Frontal cortex (tissue), 4 donors: ENCODE measurements around the gene RBM20. TPM values are rescaled to one million over a fixed set of nuclear protein-coding genes. Genes with fewer than 3 reads are reported as not detected.
A peak's percentile ranks its signal among the peaks of the same experiment; 100 is the strongest.

ENCODE experiments used
- DNase-seq, 2 donors: peaks; one replicate each; pipeline ENCODE4 v3.0.0; 2012; ENCODE audit warnings: low spot score in 2 of 2
- FAIRE-seq: peaks from 2 replicates; lab custom pipeline; 2012; peaks lifted over from hg19 to GRCh38; lab: Jason Lieb, UNC
- total RNA-seq: library from RNA; depleted of rRNA; stranded (reverse); fragments of >200 nt; gene quantifications from one replicate; pipeline ENCODE4 v1.2.3, GENCODE V29; 2014
- donor health status: control.
- donor health status: control.
- donor health status: control.

RBM20 gene
- total RNA-seq, 1 donor from 2014 or later: 0.41 TPM

DNA sequence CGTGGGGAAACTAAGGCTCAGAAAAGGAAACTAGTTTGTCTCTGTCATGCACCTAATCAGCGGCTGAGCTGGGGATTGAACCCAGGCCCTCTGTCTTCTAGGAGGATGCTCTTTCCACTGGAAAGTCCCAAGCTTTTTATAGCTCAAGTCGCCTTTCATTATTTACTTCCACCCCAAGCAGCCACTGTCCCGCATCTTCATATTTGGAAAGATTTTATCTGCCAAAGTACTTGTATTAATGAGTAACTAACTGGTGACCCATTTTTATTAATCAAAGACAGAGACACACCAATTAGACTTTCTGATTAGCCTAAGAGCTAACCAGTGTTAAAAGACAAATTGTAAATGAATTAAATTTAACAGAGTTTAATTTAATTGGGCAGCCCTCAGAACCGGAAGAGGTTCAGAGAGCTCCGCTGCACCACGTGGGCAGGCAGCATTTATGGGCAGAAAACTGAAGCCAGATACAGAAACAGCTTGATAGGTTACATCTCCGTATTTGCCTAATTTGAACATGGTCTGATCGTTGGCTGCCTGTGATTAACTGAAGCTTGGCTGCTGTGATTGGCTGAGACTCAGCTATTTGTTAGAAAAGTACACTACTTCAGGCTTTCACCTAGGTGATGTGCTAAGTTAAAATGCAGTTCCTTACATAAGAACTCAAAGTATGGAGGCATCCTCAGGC is 149.1 kb downstream of the RBM20 start:
- FAIRE-seq (no peak), DNase-seq (no peak)

DNA sequence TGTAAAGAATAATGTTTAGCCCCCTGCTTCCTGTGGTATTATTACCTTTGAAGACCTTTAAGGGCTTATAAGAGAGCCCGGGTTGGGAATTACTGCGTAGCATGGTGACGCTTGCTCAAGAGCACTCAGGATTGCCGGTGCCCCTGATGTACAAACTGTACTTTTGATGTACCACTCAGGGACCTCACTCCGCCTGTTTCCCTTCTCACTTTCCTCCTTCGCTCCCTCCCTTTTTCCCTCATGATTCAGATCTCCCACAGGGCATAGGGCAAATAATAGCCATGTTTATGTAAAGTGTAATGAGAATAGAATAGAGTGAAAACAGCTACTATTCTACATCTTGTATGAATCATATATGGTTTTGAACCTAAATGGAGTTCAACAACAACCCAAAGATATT is 149.8 kb downstream of the RBM20 start:
- DNase-seq (no peak), FAIRE-seq (no peak)

DNA sequence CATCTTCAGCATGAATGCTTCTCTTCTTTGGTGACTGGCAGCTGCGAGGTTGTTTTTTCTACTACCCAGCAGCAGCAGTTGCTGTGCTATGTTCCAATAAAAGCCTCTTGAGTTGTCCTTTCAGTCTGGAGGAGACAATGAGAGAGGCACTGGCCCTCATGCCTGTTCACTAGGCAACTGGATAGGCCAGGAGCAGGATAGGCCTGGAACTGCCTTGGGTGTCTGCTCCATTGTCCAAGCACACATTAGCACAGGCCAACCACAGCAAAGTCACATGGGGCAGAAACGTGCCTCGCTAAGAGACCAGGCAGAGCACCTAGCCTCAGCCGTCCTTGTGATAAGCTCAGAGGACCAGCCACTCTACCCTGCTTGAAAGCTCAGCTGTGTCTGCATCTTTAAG is 150.7 kb downstream of the RBM20 start:
- DNase-seq (peak in 1 of 2 donors; percentile 35), FAIRE-seq (peak; percentile 69)

DNA sequence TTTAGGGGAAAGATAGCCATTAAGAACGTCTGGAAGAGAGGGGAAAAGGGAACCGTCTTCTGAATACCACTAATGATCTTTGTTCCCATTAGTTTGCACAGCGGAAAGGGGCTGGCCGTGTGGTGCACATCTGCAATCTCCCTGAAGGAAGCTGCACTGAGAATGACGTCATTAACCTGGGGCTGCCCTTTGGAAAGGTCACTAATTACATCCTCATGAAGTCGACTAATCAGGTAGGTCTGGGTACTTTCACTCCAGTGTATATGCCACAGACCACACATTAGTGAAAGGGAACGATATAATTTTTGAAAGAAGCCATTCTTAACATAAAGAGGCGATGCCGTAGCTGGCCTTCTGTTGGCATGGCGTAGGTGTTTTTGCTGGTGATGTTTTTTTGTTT is 153.3 kb downstream of the RBM20 start:
- DNase-seq (no peak), FAIRE-seq (no peak)

DNA sequence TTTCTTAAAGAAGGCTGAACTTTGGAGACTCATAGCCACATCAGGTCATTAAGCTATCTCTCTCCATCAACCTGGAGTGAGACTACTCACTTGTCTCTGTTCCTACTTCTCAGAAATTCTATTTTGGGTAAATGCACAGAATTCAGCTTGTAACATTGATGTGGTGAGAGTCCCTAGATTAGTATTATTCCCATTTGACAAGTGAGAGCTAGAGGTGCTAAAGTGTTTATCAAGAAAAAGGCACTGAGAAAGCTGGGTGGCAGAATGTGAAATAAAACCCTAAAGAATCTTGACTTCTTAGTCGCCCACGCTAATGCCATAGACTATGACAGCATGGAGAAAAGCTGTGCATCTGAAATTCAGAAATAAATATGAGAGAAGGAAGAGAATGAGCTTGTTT is 154.2 kb downstream of the RBM20 start:
- DNase-seq: no peak

DNA sequence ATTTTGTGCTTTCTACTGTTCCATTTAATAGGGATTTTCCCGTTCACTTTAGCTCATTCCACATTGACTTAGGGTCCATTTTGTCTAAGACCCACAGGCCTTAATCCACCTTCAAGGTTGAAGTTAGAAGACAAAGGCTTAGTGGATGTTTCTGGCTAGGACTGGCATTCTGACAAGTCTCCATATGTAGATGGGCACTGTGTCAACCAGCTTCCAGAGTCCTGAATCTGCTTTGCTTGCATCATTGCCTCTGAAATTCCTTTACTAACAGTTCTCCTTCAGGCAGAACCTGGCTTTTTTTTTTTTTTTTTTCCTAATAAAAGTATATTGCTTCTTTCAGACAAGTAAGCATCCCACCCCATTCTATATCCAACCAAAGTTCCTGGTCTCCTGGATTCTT is 158.0 kb downstream of the RBM20 start:
- DNase-seq (no peak), FAIRE-seq (no peak)

More for the DNA sequence above, 154.2 kb downstream of the RBM20 start:
- no peak for FAIRE-seq

DNA sequence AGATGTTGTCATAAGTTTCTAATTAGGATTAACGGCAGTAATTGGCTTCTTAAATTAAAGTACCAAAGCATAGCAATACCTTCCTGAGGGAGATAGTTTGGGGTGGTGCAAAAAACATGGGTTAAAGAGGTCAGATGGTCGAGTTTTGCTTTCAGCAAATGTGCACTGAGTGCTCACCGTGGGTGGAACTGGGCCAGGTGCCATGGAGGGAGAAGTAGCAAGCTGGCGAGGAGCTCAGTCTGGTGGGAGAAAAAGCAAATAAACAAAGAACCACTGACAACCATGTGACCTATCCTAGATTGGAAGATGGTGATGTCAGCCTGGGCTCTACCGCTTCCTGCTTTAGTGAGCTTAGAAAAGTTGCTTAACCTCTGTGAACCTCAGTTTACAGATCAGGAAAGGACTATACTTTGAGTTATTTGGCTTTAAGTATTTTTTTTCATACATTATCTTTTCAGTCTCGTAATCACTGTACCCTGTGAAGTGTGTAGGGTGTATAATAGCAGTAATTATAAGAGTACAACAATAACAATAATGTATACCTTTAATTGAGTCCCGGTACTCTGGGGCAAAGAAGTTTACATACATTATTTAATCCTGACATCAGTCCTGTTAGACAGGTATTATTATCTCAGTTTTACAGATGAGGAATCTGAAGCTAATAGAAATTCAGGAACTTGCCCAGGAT is 158.6 kb downstream of the RBM20 start:
- peak; percentile 18 to 56 for DNase-seq

DNA sequence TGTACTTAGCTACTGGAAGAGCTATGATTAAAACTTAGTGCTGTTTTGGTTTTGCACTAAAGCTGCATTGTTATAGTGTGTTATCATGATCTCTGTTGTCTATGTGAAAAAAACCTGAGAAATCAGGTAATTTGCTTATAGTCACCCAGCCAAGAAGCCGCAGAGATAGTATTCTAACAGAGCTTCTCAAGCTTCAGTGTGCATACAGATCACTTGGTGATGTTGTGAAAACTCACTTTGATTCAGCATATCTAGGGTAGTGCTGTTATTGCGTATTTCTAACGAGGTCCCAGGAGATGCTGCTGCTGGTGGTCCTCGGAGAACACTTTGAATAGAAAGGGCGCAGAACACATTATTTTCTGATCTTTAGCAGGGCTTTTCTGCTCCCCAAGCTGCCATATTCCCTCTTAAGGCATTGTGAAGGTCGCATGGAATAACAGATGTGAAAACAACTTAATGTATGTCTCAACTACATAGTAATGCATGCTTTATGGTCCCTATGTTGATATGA is 159.2 kb downstream of the RBM20 start:
- DNase-seq: no peak
- no peak for FAIRE-seq

More for the DNA sequence above, 158.6 kb downstream of the RBM20 start:
- no peak for FAIRE-seq

DNA sequence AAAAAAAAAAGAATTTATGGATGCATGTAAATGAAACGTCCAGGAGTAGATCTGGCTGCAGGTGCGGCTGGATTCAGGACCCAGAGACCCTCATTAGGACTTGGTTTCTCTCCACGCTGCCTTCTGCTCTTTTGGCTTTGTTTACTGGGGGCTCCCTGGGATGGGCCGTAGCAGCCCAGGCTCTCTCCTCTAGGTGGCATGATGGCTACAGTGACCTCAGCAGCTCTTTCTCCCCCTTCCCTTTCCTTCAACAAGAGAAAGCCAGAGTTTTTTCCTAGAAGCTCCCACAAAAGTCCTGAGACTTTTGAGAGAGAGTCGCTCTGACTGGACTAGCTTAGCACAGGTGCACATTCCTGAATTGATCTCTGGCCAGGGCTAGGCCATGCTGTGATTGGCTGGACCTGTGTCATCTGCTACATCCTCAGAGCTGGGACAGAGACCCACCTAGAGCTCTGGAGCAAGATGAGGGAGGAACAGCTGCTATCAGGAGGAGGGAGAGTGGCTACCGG is 159.7 kb downstream of the RBM20 start:
- no peak for FAIRE-seq

DNA sequence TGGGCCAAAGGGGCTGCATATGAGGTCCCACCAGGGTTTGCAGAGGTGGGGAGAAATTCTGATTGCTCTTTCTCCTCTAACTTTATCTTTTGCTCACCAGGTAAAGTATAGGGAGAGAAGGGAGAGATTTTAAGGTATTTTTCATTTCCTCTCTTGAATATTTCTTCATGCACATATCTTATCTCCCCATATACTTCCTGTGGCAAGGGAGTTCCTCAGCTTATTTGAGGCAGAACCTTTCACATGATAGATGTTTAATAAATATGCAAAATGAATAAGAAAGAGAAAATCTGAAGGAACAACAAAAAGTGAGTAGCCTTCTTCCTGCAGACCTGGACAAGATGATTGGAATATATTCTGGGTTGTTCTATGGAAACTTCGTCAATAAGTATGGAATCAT is 160.2 kb downstream of the RBM20 start:
- FAIRE-seq (no peak), DNase-seq (no peak)

More for the DNA sequence above, 159.7 kb downstream of the RBM20 start:
- peak; percentile 38 to 50 for DNase-seq

DNA sequence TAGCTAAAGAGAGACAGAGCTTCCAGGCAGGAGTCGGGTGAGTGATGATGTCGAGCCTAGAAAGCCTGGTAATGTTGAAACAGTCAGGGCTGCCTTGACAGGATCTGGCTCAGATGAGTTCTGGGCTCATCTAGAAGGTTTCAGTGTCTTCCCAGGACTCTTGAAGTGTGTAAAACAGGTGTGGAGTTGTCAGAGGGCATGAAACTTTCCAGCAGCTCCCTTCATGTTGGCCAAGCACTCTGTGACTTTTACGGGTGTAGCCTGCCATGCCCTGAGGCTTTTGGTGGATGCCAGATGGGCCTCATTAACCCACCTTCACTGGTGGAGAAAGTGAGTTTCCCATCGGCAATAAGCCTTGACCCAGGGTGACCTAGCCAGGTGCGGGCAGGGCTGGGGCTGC is 161.2 kb downstream of the RBM20 start:
- DNase-seq (no peak), FAIRE-seq (no peak)

DNA sequence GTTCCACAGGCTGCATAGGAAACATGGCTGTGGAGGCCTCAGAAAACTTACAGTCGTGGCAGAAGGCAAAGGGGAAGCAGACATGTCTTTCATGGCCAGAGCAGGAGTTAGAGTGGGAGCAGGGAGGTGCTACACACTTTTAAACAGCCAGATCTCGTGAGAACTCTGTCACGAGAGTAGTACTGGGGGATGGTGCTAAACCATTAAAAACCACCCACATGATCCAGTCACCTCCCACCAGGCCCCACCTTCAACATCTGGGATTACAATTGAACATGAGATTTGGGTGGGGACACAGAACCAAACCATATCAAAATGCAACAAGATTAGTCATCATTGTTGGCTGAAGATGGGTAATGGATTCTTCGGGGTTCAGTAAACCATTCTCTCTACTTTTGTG is 162.2 kb downstream of the RBM20 start:
- FAIRE-seq: no peak
- DNase-seq: no peak

DNA sequence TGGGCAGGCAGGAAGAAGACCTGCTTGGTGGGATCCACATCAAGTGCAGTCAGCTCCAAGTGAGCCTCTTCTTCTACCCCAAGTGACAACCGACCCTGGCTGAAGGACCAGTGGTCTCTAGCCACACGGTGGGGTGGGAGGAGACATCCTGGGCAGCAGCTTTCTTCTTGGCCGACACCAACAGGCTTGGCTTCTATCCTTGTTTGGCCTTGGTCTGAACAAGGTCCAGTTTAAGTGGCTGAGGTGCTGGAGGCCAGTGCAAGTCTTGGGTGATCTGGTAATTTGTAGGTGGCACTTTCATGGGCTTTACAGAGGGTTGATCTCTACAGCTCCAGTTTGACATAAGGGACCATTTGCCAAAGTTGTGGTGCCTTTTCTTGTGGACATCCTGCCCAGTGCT is 164.0 kb downstream of the RBM20 start:
- FAIRE-seq: no peak
- DNase-seq: no peak

DNA sequence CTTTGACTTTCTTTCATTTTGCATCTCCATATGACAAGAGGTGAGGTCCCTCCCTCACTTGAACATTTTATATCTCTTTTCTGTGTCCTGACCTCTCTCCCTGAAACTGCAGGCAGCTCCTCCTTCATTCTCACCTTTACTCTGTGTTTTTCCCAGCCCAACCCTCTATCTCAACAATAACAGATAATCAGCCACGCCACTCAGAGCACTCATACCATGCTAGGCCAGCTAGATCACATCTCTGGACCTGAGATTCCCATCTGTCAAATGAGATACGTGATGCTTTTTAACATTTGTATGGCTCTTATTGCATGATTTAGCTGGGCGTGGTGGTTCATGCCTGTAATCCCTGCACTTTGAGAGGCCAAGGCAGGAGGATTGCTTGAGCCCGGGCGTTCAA is 164.5 kb downstream of the RBM20 start:
- FAIRE-seq (no peak), DNase-seq (no peak)

DNA sequence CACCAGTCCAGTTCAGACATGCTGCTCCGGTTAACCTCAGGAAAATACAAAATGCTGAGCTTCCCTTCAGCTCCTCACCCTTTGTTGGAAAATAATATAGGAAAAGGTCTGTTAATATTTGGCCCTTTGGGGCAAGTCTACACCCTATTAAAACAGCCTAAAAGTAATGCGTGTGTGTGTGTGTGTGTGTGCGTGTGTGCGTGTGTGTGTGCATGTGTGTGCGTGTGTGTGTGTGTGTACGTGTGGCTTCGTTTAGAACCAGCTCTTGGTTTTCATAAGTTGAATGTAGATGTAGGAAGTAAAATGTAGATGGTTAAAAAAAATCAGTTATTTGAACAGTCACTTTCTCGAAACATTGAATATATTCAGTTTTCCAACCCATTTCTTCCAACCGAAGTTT is 166.5 kb downstream of the RBM20 start:
- DNase-seq: no peak
- no peak for FAIRE-seq

DNA sequence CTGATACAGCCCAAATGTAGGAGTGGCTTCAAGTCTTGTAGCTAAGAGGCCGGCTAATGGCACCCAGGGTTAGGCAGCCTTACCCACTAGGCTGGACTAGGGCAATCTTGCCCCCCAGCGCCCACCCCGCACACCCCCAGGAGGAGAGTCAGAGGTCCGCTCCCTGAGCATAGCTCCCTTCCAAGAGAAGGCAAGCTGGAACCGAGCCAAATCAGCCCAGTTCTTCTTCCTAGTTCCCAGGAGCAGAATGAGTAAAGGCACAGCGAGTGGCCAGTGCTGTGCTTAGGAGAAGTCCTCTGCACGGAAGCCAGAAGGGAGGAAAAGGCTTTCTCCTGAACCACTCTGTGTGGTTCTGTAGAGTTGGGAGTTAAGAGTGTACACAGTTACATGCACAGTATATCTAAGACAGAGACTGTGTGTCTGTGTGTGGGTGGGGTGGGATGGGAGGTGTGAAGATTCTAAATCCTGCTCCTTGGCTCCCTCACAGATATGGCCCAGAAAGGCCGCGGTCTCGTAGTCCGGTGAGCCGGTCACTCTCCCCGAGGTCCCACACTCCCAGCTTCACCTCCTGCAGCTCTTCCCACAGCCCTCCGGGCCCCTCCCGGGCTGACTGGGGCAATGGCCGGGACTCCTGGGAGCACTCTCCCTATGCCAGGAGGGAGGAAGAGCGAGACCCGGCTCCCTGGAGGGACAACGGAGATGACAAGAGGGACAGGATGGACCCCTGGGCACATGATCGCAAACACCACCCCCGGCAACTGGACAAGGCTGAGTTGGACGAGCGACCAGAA is 167.8 kb downstream of the RBM20 start:
- FAIRE-seq (no peak), DNase-seq (peak in 1 of 2 donors; percentile 46)

DNA sequence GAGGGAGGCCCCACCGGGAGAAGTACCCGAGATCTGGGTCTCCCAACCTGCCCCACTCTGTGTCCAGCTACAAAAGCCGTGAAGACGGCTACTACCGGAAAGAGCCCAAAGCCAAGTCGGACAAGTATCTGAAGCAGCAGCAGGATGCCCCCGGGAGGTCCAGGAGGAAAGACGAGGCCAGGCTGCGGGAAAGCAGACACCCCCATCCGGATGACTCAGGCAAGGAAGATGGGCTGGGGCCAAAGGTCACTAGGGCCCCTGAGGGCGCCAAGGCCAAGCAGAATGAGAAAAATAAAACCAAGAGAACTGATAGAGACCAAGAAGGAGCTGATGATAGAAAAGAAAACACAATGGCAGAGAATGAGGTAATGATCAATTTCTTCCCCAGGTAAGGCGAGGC is 168.4 kb downstream of the RBM20 start:
- DNase-seq (no peak), FAIRE-seq (no peak)

DNA sequence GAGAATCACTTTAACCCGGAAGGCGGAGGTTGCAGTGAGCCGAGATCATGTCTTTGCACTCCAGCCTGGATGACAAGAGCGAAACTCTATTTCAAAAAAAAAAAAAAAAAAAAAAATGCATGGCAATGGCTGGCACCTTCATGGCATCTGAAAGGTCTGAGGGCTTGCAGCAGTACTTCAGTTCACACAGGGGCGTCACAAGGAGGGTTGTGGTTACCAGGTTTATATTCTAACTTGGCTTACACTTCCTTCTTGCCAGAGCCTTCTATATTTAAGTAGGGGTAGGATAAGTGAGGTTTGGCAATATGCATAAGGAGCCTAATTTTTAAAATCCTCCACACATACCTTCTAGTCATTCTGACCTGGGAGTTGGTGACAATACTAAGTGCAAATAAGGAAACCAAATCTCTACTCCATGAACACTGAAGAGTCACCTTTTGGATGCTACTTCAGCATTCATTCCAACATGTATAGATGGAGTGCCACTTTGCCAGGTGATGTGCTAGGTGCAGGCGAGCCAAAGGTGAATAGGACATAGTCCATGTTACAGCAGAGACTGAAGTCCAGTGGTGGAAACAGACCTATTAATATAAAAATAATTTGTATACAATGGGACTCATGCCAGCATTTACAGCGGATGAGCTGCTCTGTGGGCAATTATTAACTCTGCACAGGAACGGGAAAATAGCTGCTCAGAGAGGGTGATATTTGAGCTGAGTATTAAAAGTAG is 169.8 kb downstream of the RBM20 start:
- DNase-seq (no peak), FAIRE-seq (no peak)

DNA sequence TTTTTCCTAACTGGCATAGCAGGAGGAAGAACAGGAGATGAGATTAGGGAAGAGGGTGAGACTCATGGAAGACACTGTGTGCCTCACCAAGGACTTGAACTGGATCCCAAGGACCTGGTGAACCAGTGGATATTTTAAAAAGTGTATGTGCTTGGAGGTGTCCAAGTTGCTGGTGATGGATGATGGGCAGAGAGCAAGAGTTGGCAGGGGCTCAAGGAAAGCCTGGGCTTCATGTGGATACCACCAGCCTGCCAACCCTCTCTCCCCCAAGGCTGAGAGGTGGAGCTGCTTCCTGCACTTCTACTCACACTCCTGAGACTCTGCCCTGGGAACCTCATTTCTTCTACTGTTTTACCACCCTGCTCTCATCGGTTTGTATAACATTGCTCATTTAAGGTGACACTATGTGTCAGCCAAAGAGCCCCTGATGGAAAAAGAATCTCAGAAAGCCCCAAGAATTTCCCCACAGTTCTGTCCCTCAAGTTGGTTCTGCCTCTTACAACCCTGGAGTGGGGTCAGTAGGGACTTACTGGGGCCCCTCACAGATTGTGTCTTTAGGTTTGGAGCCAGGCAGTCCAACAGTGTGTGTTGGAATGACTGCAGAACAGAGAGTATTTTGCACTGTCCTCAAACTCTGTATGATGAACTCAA is 171.3 kb downstream of the RBM20 start:
- DNase-seq: no peak
- no peak for FAIRE-seq
